Measurements from ENCODE around the gene LEMD1.
A peak's percentile ranks its signal among the peaks of the same experiment; 100 is the strongest.

The LEMD1 gene

GRCh38 chr1:205339197-205339702, 82.6 kb downstream of the LEMD1 start:
- H3K9me3 ChIP-seq (ENCODE audit: control insufficient read depth, low read length): no peaks in the 10 kb centered on the region
- H3K4me1 ChIP-seq (ENCODE audit: control insufficient read depth, insufficient read depth, low read length, poor library complexity, severe bottlenecking): peaks cover 3% of the 10 kb centered on the region
- DNase-seq: no peak
- no peak overlapping the region for H3K4me3 ChIP-seq (ENCODE audit: insufficient read depth, low read depth, low read length, poor library complexity, severe bottlenecking)
- no peak overlapping the region for H3K27ac ChIP-seq (ENCODE audit: insufficient read depth, low read length, poor library complexity, severe bottlenecking)
- no peaks in the 10 kb centered on the region for H3K36me3 ChIP-seq (ENCODE audit: control insufficient read depth, insufficient read depth, low read length)
- peaks cover 13% of the 10 kb centered on the region for H3K27me3 ChIP-seq (replicated peaks; ENCODE audit: control insufficient read depth, insufficient read depth, low read length, poor library complexity, severe bottlenecking)

- Histone ChIP-seq H3K9me3 (ENCODE audit: control insufficient read depth, low read length) (no peaks in the 10 kb centered on the region), H3K4me3 (ENCODE audit: insufficient read depth, low read depth, low read length, poor library complexity, severe bottlenecking) (no peak overlapping the region), H3K27me3 (replicated peaks; ENCODE audit: control insufficient read depth, insufficient read depth, low read length, poor library complexity, severe bottlenecking) (peaks cover under 1% of the 10 kb centered on the region), H3K4me1 (ENCODE audit: control insufficient read depth, insufficient read depth, low read length, poor library complexity, severe bottlenecking) (no peaks in the 10 kb centered on the region), H3K36me3 (ENCODE audit: control insufficient read depth, insufficient read depth, low read length) (no peaks in the 10 kb centered on the region), H3K27ac (ENCODE audit: insufficient read depth, low read length, poor library complexity, severe bottlenecking) (no peak overlapping the region)
- no peak for DNase-seq
These were observed 83.8 kb downstream of the LEMD1 start for GRCh38 chr1:205338011-205338410.

GRCh38 chr1:205337481-205337880, 84.4 kb downstream of the LEMD1 start:
- no peaks in the 10 kb centered on the region for H3K4me1 ChIP-seq (ENCODE audit: control insufficient read depth, insufficient read depth, low read length, poor library complexity, severe bottlenecking)
- DNase-seq: no peak
- H3K27ac ChIP-seq (ENCODE audit: insufficient read depth, low read length, poor library complexity, severe bottlenecking): no peak overlapping the region
- no peak overlapping the region for H3K4me3 ChIP-seq (ENCODE audit: insufficient read depth, low read depth, low read length, poor library complexity, severe bottlenecking)
- no peaks in the 10 kb centered on the region for H3K27me3 ChIP-seq (replicated peaks; ENCODE audit: control insufficient read depth, insufficient read depth, low read length, poor library complexity, severe bottlenecking)
- H3K36me3 ChIP-seq (ENCODE audit: control insufficient read depth, insufficient read depth, low read length): no peaks in the 10 kb centered on the region
- no peaks in the 10 kb centered on the region for H3K9me3 ChIP-seq (ENCODE audit: control insufficient read depth, low read length)

- Histone ChIP-seq H3K36me3 (ENCODE audit: control insufficient read depth, insufficient read depth, low read length) (no peaks in the 10 kb centered on the region), H3K27me3 (replicated peaks; ENCODE audit: control insufficient read depth, insufficient read depth, low read length, poor library complexity, severe bottlenecking) (no peaks in the 10 kb centered on the region), H3K4me3 (ENCODE audit: insufficient read depth, low read depth, low read length, poor library complexity, severe bottlenecking) (no peak overlapping the region), H3K27ac (ENCODE audit: insufficient read depth, low read length, poor library complexity, severe bottlenecking) (no peak overlapping the region), H3K4me1 (ENCODE audit: control insufficient read depth, insufficient read depth, low read length, poor library complexity, severe bottlenecking) (no peaks in the 10 kb centered on the region), H3K9me3 (ENCODE audit: control insufficient read depth, low read length) (no peaks in the 10 kb centered on the region)
- DNase-seq: peak; percentile 45 to 62 (median 49)
These were observed 86.2 kb downstream of the LEMD1 start for GRCh38 chr1:205335692-205336091.

GRCh38 chr1:205332015-205332791, 89.7 kb downstream of the LEMD1 start:
- no peak for DNase-seq
- Histone ChIP-seq H3K36me3 (ENCODE audit: control insufficient read depth, insufficient read depth, low read length) (no peaks in the 10 kb centered on the region), H3K27ac (ENCODE audit: insufficient read depth, low read length, poor library complexity, severe bottlenecking) (no peak overlapping the region), H3K4me3 (ENCODE audit: insufficient read depth, low read depth, low read length, poor library complexity, severe bottlenecking) (no peak overlapping the region), H3K27me3 (replicated peaks; ENCODE audit: control insufficient read depth, insufficient read depth, low read length, poor library complexity, severe bottlenecking) (no peaks in the 10 kb centered on the region), H3K9me3 (ENCODE audit: control insufficient read depth, low read length) (no peaks in the 10 kb centered on the region), H3K4me1 (ENCODE audit: control insufficient read depth, insufficient read depth, low read length, poor library complexity, severe bottlenecking) (no peaks in the 10 kb centered on the region)

Data from effector memory CD4-positive, alpha-beta T cell (primary cell).